HCT116 (cell line): Measurements from ENCODE around the gene DPH2. TPM values are rescaled to one million over a fixed set of nuclear protein-coding genes. Genes with fewer than 3 reads are reported as not detected.

Experiments used
- ATAC-seq: fragments of 200-7000 bp; cut with Tn5 transposase; 2 replicates; pipeline ENCODE4 v1.9.1; 2020; ENCODE audit warnings: mild to moderate bottlenecking, moderate library complexity
- BruUV-seq: library from RNA; stranded (reverse); fragments of 400-500 nt; replicated peaks from 2 replicates; lab custom pipeline; 2021; lab: Mats Ljungman, UMichigan
- CTCF ChIA-PET: fragments of 300-600 bp; sonication (Branson Sonifier 250); formaldehyde crosslinking; loops from one replicate; lab custom pipeline; 2021; ENCODE audit warnings: antibody characterized with exemption; lab: Charles Lee
- POLR2A ChIA-PET: fragments of 300-600, 350-600 bp; sonication (Branson Sonifier 250); formaldehyde crosslinking; loops from one replicate; lab custom pipeline; 2021; ENCODE audit warnings: antibody characterized with exemption; lab: Charles Lee
- RAD21 ChIA-PET, 2 experiments: fragments of 300-600 bp; sonication (Branson Sonifier 250); formaldehyde crosslinking; loops; one replicate each; lab custom pipeline; 2023; ENCODE audit warnings: low total read pairs in 2 of 2; ENCODE audit not compliant: uncharacterized antibody in 2 of 2, unreplicated experiment in 2 of 2, low non-redundant PET in 1 of 2; lab: Charles Lee
- DNase-seq: peaks from one replicate; pipeline ENCODE4 v3.0.0-alpha.2; 2010; ENCODE audit warnings: low read depth, low spot score
- H2AFZ ChIP-seq: fragments of 200-600 bp; shearing (Covaris generic), sonication (generic); 2 replicates; pipeline ENCODE4 v1.6.1; 2017; ENCODE audit warnings: low read depth, mixed run types, mixed read lengths, antibody characterized with exemption, low read length; ENCODE audit not compliant: poor library complexity, severe bottlenecking
- H3K27ac ChIP-seq: 2 replicates; pipeline ENCODE4 v1.5.1; 2012; ENCODE audit warnings: low read depth, low read length
- H3K27me3 ChIP-seq: fragments of 200-600 bp; sonication (generic); 2 replicates; pipeline ENCODE4 v1.6.1; 2016; ENCODE audit warnings: mixed run types, low read length, mixed read lengths; ENCODE audit not compliant: insufficient read depth
- H3K36me3 ChIP-seq, 2 experiments: fragments of 200-500 bp in 1 of 2; fragments of 200-600 bp in 1 of 2; sonication (Bioruptor generic) in 1 of 2; sonication (generic) in 1 of 2; 2 replicates each; pipeline versions ENCODE4 v1.5.1 to v1.6.1; 2014 to 2016; ENCODE audit warnings: low read length in 2 of 2, inconsistent platforms in 1 of 2, mixed read lengths in 1 of 2, mixed run types in 1 of 2; ENCODE audit not compliant: insufficient read depth in 2 of 2, control insufficient read depth in 1 of 2
- H3K4me1 ChIP-seq, 2 experiments: fragments of 200-600 bp in 1 of 2; sonication (generic) in 1 of 2; 2 replicates each; pipeline versions ENCODE4 v1.5.1 to v1.6.1; 2012 to 2017; ENCODE audit warnings: low read length in 2 of 2, inconsistent platforms in 1 of 2, mild to moderate bottlenecking in 1 of 2, mixed read lengths in 1 of 2, mixed run types in 1 of 2, moderate library complexity in 1 of 2; ENCODE audit not compliant: insufficient read depth in 2 of 2, control insufficient read depth in 1 of 2
- H3K4me2 ChIP-seq: fragments of 200-600 bp; sonication (generic); 2 replicates; pipeline ENCODE4 v1.6.1; 2017; ENCODE audit warnings: mixed run types, low read length, mixed read lengths
- H3K4me3 ChIP-seq, 2 experiments: fragments of 200-600 bp in 1 of 2; sonication (generic) in 1 of 2; replicated peaks in 1 of 2; 2 replicates each; pipeline ENCODE4 v1.5.1; 2011 to 2016; ENCODE audit warnings: low read length in 2 of 2, control low read depth in 1 of 2, low read depth in 1 of 2, mild to moderate bottlenecking in 1 of 2, mixed read lengths in 1 of 2, mixed run types in 1 of 2
- H3K79me2 ChIP-seq: fragments of 200-600 bp; sonication (generic); 2 replicates; pipeline ENCODE4 v1.6.1; 2017; ENCODE audit warnings: mild to moderate bottlenecking, mixed run types, low read length, moderate library complexity, mixed read lengths; ENCODE audit not compliant: insufficient read depth
- H3K9ac ChIP-seq: fragments of 200-600 bp; sonication (generic); 2 replicates; pipeline ENCODE4 v1.6.1; 2016; ENCODE audit warnings: low read length, mixed read lengths
- H3K9me2 ChIP-seq: fragments of 200-600 bp; sonication (generic), shearing (Covaris generic); 2 replicates; pipeline ENCODE4 v1.6.1; 2017; ENCODE audit warnings: mixed run types, mild to moderate bottlenecking, moderate library complexity; ENCODE audit not compliant: insufficient read depth
- H3K9me3 ChIP-seq, 2 experiments: fragments of 200-500 bp in 1 of 2; fragments of 200-600 bp in 1 of 2; sonication (Bioruptor generic) in 1 of 2; sonication (generic) in 1 of 2; 2 replicates each; pipeline ENCODE4 v1.6.1; 2014 to 2017; ENCODE audit warnings: low read length in 2 of 2, mixed read lengths in 2 of 2, inconsistent platforms in 1 of 2, low read depth in 1 of 2, mild to moderate bottlenecking in 1 of 2, mixed run types in 1 of 2, moderate library complexity in 1 of 2; ENCODE audit not compliant: control insufficient read depth in 1 of 2, insufficient read depth in 1 of 2
- H4K20me1 ChIP-seq: fragments of 200-600 bp; sonication (generic), shearing (Covaris generic); 2 replicates; pipeline ENCODE4 v1.6.1; 2017; ENCODE audit warnings: mixed run types, mild to moderate bottlenecking, moderate library complexity; ENCODE audit not compliant: insufficient read depth
- ELF1 ChIP-seq: IDR thresholded peaks from 2 replicates; pipeline ENCODE4 v1.6.1; 2012; ENCODE audit warnings: low read depth, borderline replicate concordance
- EZH2phosphoT487 ChIP-seq: fragments of 200-600 bp; IDR thresholded peaks from 2 replicates; pipeline ENCODE4 v1.6.1; 2018; ENCODE audit warnings: antibody characterized with exemption, borderline replicate concordance
- POLR2AphosphoS5 ChIP-seq: IDR thresholded peaks from 2 replicates; pipeline ENCODE4 v1.6.1; 2011; ENCODE audit warnings: mild to moderate bottlenecking, low read depth, low read length, moderate library complexity
- RAD21 ChIP-seq: IDR thresholded peaks from 2 replicates; pipeline ENCODE4 v1.6.1; 2012; ENCODE audit warnings: low read depth, mild to moderate bottlenecking
- TCF7L2 ChIP-seq: IDR thresholded peaks from 2 replicates; pipeline ENCODE4 v1.7.0; 2011; ENCODE audit warnings: borderline replicate concordance, inconsistent platforms; ENCODE audit not compliant: insufficient read depth, insufficient read length; ENCODE audit errors: extremely low read depth
- ZFX ChIP-seq: fragments of 450-650 bp; IDR thresholded peaks from 2 replicates; pipeline ENCODE4 v1.6.1; 2017
- intact Hi-C: fragments of 100-400 bp; cut with micrococcal nuclease; formaldehyde crosslinking; loops from 2 replicates; pipeline ENCODE4 v1.10.0; 2022
- total RNA-seq: library from RNA; stranded (reverse); gene quantifications from one replicate; pipeline ENCODE4 v1.2.1, GENCODE V29; 2021; ENCODE audit not compliant: unreplicated experiment
- TF ChIP-seq, protein P1 (sequence below): IDR thresholded peaks from 2 replicates; pipeline ENCODE4 v1.6.1; 2012; ENCODE audit warnings: low read depth

The DPH2 gene
- total RNA-seq, 1 experiment from 2014 or later = 53.2 TPM

DNA sequence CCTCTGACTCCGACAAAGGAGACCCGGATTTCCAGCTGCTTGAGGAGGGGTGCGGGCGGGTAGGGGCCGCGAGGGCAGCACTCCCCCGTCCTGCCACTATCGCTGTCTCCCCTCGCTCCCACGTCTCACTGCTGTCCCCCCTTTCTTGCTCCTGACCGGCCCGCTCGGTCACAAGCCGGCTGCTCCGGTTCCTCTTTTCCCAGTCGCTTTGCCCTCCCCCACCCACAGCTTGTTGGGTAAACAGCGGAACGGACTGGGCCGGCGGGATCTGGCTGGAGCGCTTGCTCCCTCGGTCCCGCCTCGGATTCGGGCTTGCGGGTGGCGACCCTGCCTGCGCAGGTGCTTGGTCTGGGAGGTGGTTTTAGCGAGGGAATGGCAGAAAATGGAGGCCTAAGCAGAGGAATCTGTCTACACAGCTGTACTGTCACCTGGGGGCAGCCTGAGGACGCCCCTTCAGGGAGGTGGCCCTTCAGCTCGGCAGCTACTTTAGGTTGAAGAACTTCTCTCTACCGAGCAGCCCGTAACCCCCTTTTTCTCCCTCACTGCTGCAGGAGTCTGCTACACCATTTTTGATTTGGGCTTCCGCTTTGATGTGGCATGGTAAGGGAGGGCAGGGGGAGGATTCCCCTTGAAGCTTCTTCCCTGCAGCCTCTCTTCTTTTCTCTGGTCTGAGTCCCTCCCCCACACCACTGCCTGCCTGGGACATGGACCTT lies 5.6 kb downstream of the DPH2 start:
- POLR2A ChIA-PET = no interaction called here
- H3K9me3 ChIP-seq = no peaks in the 10 kb centered on the region
- H3K79me2 ChIP-seq = peaks cover 63% of the 10 kb centered on the region
- peak; percentile 4 for ATAC-seq
- RAD21 ChIA-PET = no interaction called here
- no peaks in the 10 kb centered on the region for H3K27me3 ChIP-seq
- peaks cover 24 to 65% of the 10 kb centered on the region in 2 experiments for H3K4me1 ChIP-seq
- TF ChIP-seq RAD21 (no peak), ELF1 (no peak), ZFX (peak; percentile 49), POLR2AphosphoS5 (no peak), TCF7L2 (peak; percentile 10), EZH2phosphoT487 (no peak)
- TF ChIP-seq, protein P1, sequence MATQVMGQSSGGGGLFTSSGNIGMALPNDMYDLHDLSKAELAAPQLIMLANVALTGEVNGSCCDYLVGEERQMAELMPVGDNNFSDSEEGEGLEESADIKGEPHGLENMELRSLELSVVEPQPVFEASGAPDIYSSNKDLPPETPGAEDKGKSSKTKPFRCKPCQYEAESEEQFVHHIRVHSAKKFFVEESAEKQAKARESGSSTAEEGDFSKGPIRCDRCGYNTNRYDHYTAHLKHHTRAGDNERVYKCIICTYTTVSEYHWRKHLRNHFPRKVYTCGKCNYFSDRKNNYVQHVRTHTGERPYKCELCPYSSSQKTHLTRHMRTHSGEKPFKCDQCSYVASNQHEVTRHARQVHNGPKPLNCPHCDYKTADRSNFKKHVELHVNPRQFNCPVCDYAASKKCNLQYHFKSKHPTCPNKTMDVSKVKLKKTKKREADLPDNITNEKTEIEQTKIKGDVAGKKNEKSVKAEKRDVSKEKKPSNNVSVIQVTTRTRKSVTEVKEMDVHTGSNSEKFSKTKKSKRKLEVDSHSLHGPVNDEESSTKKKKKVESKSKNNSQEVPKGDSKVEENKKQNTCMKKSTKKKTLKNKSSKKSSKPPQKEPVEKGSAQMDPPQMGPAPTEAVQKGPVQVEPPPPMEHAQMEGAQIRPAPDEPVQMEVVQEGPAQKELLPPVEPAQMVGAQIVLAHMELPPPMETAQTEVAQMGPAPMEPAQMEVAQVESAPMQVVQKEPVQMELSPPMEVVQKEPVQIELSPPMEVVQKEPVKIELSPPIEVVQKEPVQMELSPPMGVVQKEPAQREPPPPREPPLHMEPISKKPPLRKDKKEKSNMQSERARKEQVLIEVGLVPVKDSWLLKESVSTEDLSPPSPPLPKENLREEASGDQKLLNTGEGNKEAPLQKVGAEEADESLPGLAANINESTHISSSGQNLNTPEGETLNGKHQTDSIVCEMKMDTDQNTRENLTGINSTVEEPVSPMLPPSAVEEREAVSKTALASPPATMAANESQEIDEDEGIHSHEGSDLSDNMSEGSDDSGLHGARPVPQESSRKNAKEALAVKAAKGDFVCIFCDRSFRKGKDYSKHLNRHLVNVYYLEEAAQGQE = no peak
- BruUV-seq = TSS peak; percentile 27
- peak overlapping the region; percentile 92 to 99 for H3K4me3 ChIP-seq
- H3K27ac ChIP-seq = peak overlapping the region; percentile 80
- H2AFZ ChIP-seq = no peak overlapping the region
- intact Hi-C loops = no loop called here
- CTCF ChIA-PET = interaction anchor here (1.4 to 2.2 kb wide), 2 partner anchors 41 to 72 kb away, joined by 6 to 10 read pairs; no protein-coding TSS in a partner anchor
- no peaks in the 10 kb centered on the region for H3K9me2 ChIP-seq
- H3K9ac ChIP-seq = peak overlapping the region; percentile 93
- H3K36me3 ChIP-seq = peaks cover 15 to 50% of the 10 kb centered on the region in 2 experiments; a peak in 3 of 4 replicates
- H3K4me2 ChIP-seq = peak overlapping the region; percentile 97
- no peak for DNase-seq
- no peaks in the 10 kb centered on the region for H4K20me1 ChIP-seq
